H1 (cell line): Measurements from ENCODE around the gene HSPD1. TPM values are rescaled to one million over a fixed set of nuclear protein-coding genes. Genes with fewer than 3 reads are reported as not detected.

Experiments
- CTCF ChIA-PET: fragments of 300-600 bp; sonication (Branson Sonifier 250); formaldehyde crosslinking; loops from one replicate; lab custom pipeline; 2021; ENCODE audit not compliant: partially characterized antibody; lab: Charles Lee
- POLR2A ChIA-PET: fragments of 300-600 bp; sonication (Branson Sonifier 250); formaldehyde crosslinking; loops from one replicate; lab custom pipeline; 2021; ENCODE audit warnings: inconsistent platforms; ENCODE audit not compliant: partially characterized antibody; lab: Charles Lee
- DNase-seq, 2 experiments: peaks; one replicate each; pipeline versions ENCODE4 v3.0.0 to v3.0.0-alpha.2; 2010 to 2022; ENCODE audit warnings: low spot score in 2 of 2, low read depth in 1 of 2, mixed read lengths in 1 of 2
- FAIRE-seq: peaks from 2 replicates; lab custom pipeline; 2011; peaks lifted over from hg19 to GRCh38; lab: Jason Lieb, UNC
- H2AFZ ChIP-seq: 2 replicates; pipeline ENCODE4 v1.8.1; 2012; ENCODE audit warnings: low read length, inconsistent platforms
- H2AK5ac ChIP-seq: 2 replicates; pipeline ENCODE4 v1.6.1; 2013; ENCODE audit warnings: low read depth, low read length
- H2BK120ac ChIP-seq: replicated peaks from 2 replicates; pipeline ENCODE3; 2013; ENCODE audit warnings: low read depth, low read length, inconsistent platforms
- H2BK12ac ChIP-seq: 2 replicates; pipeline ENCODE4 v1.6.1; 2013; ENCODE audit warnings: low read depth, low read length
- H2BK15ac ChIP-seq: 2 replicates; pipeline ENCODE4 v1.6.1; 2013; ENCODE audit warnings: low read length
- H2BK20ac ChIP-seq: 2 replicates; pipeline ENCODE4 v1.6.1; 2013; ENCODE audit warnings: low read length
- H2BK5ac ChIP-seq: 2 replicates; pipeline ENCODE4 v1.6.1; 2013; ENCODE audit warnings: low read depth, low read length
- H3K14ac ChIP-seq: 2 replicates; pipeline ENCODE4 v1.6.1; 2013; ENCODE audit warnings: inconsistent platforms; ENCODE audit not compliant: insufficient read length
- H3K18ac ChIP-seq: 2 replicates; pipeline ENCODE4 v1.6.1; 2013; ENCODE audit warnings: low read length; ENCODE audit errors: extremely low read depth
- H3K23ac ChIP-seq: 2 replicates; pipeline ENCODE4 v1.6.1; 2013; ENCODE audit warnings: inconsistent platforms; ENCODE audit not compliant: insufficient read length
- H3K23me2 ChIP-seq: 2 replicates; pipeline ENCODE4 v1.6.1; 2013; ENCODE audit warnings: low read depth, low read length
- H3K27ac ChIP-seq: 2 replicates; pipeline ENCODE4 v1.6.1; 2011; ENCODE audit warnings: low read depth, low read length, inconsistent platforms
- H3K27me3 ChIP-seq, 4 experiments: replicated peaks in 1 of 4; 1 replicate in 1 of 4; 2 replicates in 3 of 4; pipeline versions ENCODE4 v1.6.1 to v1.8.1; 2011 to 2013; ENCODE audit warnings: low read length in 3 of 4, mild to moderate bottlenecking in 3 of 4, inconsistent platforms in 2 of 4, mixed read lengths in 2 of 4, moderate library complexity in 1 of 4; ENCODE audit not compliant: control insufficient read depth in 3 of 4, insufficient read depth in 3 of 4; ENCODE audit errors: extremely low read depth in 1 of 4
- H3K36me3 ChIP-seq, 4 experiments: 2 replicates each; pipeline versions ENCODE4 v1.6.1 to v1.8.1; 2011 to 2013; ENCODE audit warnings: mild to moderate bottlenecking in 4 of 4, low read length in 3 of 4, moderate library complexity in 2 of 4, control low read depth in 1 of 4, inconsistent platforms in 1 of 4; ENCODE audit not compliant: insufficient read depth in 4 of 4, control insufficient read depth in 2 of 4
- H3K4ac ChIP-seq: replicated peaks from 2 replicates; pipeline ENCODE3; 2013; ENCODE audit warnings: low read length, low read depth, mixed read lengths, inconsistent platforms; ENCODE audit not compliant: insufficient read length
- H3K4me1 ChIP-seq, 4 experiments: replicated peaks in 1 of 4; 1 replicate in 1 of 4; 2 replicates in 3 of 4; pipeline versions ENCODE4 v1.6.1 to v1.8.1; 2011 to 2013; ENCODE audit warnings: low read length in 3 of 4, inconsistent platforms in 2 of 4, mixed read lengths in 1 of 4; ENCODE audit not compliant: insufficient read depth in 4 of 4, control insufficient read depth in 3 of 4
- H3K4me2 ChIP-seq, 2 experiments: 2 replicates each; pipeline versions ENCODE4 v1.6.1 to v1.8.1; 2011 to 2013; ENCODE audit warnings: low read depth in 2 of 2, low read length in 2 of 2, control low read depth in 1 of 2, inconsistent platforms in 1 of 2, mild to moderate bottlenecking in 1 of 2; ENCODE audit not compliant: insufficient read depth in 1 of 2
- H3K4me3 ChIP-seq, 4 experiments: fragments of 200-600, 300-600 bp in 1 of 4; sonication (generic), shearing (Covaris generic), sonication (Bioruptor Twin) in 1 of 4; 2 replicates each; pipeline versions ENCODE4 v1.5.1 to v1.8.1; 2011 to 2016; ENCODE audit warnings: low read length in 4 of 4, low read depth in 3 of 4, control low read depth in 2 of 4, inconsistent platforms in 2 of 4, mild to moderate bottlenecking in 2 of 4, mixed read lengths in 1 of 4, moderate library complexity in 1 of 4; ENCODE audit not compliant: insufficient read depth in 2 of 4; ENCODE audit errors: extremely low read depth in 1 of 4
- H3K56ac ChIP-seq: replicated peaks from 2 replicates; pipeline ENCODE3; 2013; ENCODE audit warnings: low read depth, mild to moderate bottlenecking, mixed read lengths, low read length, inconsistent platforms; ENCODE audit not compliant: insufficient read length
- H3K79me1 ChIP-seq: 2 replicates; pipeline ENCODE4 v1.6.1; 2013; ENCODE audit warnings: low read depth, low read length, control low read depth
- H3K79me2 ChIP-seq, 2 experiments: 2 replicates each; pipeline versions ENCODE4 v1.6.1 to v1.8.1; 2012 to 2013; ENCODE audit warnings: low read length in 2 of 2, mild to moderate bottlenecking in 2 of 2, inconsistent platforms in 1 of 2; ENCODE audit not compliant: insufficient read depth in 2 of 2, control insufficient read depth in 1 of 2
- H3K9ac ChIP-seq, 4 experiments: replicated peaks in 1 of 4; 1 replicate in 1 of 4; 2 replicates in 3 of 4; pipeline versions ENCODE4 v1.6.1 to v1.8.1; 2011 to 2013; ENCODE audit warnings: low read depth in 3 of 4, low read length in 3 of 4, control low read depth in 2 of 4, mild to moderate bottlenecking in 2 of 4, moderate library complexity in 2 of 4, inconsistent platforms in 1 of 4; ENCODE audit errors: extremely low read depth in 1 of 4
- H3K9me3 ChIP-seq, 2 experiments: 2 replicates each; pipeline versions ENCODE4 v1.6.1 to v1.8.1; 2012 to 2013; ENCODE audit warnings: mild to moderate bottlenecking in 2 of 2, moderate library complexity in 2 of 2, control low read depth in 1 of 2, inconsistent platforms in 1 of 2, low read depth in 1 of 2, low read length in 1 of 2, mixed read lengths in 1 of 2; ENCODE audit not compliant: insufficient read depth in 2 of 2
- H4K20me1 ChIP-seq, 2 experiments: replicated peaks in 1 of 2; 2 replicates each; pipeline versions ENCODE3 to v1.8.1; 2011 to 2013; ENCODE audit warnings: inconsistent platforms in 2 of 2, low read length in 2 of 2, mild to moderate bottlenecking in 1 of 2; ENCODE audit not compliant: insufficient read depth in 2 of 2, control insufficient read depth in 1 of 2
- H4K5ac ChIP-seq: 2 replicates; pipeline ENCODE4 v1.6.1; 2013; ENCODE audit warnings: low read length, low read depth, mixed read lengths, inconsistent platforms; ENCODE audit not compliant: insufficient read length
- H4K8ac ChIP-seq: 2 replicates; pipeline ENCODE4 v1.8.0; 2013; ENCODE audit warnings: mild to moderate bottlenecking, moderate library complexity, low read length, inconsistent platforms; ENCODE audit not compliant: insufficient read depth; ENCODE audit errors: extremely low read depth
- H4K91ac ChIP-seq: replicated peaks from 2 replicates; pipeline ENCODE3; 2013; ENCODE audit warnings: low read length, mixed read lengths, inconsistent platforms; ENCODE audit not compliant: insufficient read length
- BCL11A ChIP-seq, 2 experiments: IDR thresholded peaks; one replicate each; pipeline ENCODE4 v1.6.1; 2011; ENCODE audit warnings: low read depth in 2 of 2, low read length in 2 of 2, mild to moderate bottlenecking in 2 of 2
- CTCF ChIP-seq, 3 experiments: IDR thresholded peaks; 1 replicate in 2 of 3; 2 replicates in 1 of 3; pipeline versions ENCODE4 v1.5.1 to v1.6.1; 2011; ENCODE audit warnings: low read length in 3 of 3, mild to moderate bottlenecking in 3 of 3, inconsistent platforms in 2 of 3, low read depth in 1 of 3, moderate library complexity in 1 of 3; ENCODE audit not compliant: insufficient read depth in 1 of 3; ENCODE audit errors: control extremely low read depth in 1 of 3
- RBBP5 ChIP-seq: IDR thresholded peaks from 2 replicates; pipeline ENCODE4 v1.7.1; 2012; ENCODE audit warnings: low read depth, mild to moderate bottlenecking, inconsistent platforms, low read length, moderate library complexity, borderline replicate concordance
- RXRA ChIP-seq: IDR thresholded peaks from 2 replicates; pipeline ENCODE4 v1.6.1; 2011; ENCODE audit warnings: low read depth, mild to moderate bottlenecking, low read length, moderate library complexity; ENCODE audit not compliant: insufficient read depth
- SIN3A ChIP-seq, 2 experiments: IDR thresholded peaks in 1 of 2; conservative IDR thresholded peaks in 1 of 2; 2 replicates each; pipeline ENCODE4 v1.6.1; 2011 to 2012; ENCODE audit warnings: low read length in 2 of 2, improper control_type of control experiment in 1 of 2, low read depth in 1 of 2, mild to moderate bottlenecking in 1 of 2
- SUZ12 ChIP-seq: fragments of 200-600 bp; sonication (generic); IDR thresholded peaks from 2 replicates; pipeline ENCODE4 v1.6.1; 2012; ENCODE audit warnings: mild to moderate bottlenecking, inconsistent platforms, low read length, moderate library complexity, mixed read lengths
- TAF1 ChIP-seq: IDR thresholded peaks from 2 replicates; pipeline ENCODE4 v1.6.1; 2011; ENCODE audit warnings: mild to moderate bottlenecking, low read depth, low read length
- WGBS, 2 experiments: shearing (Covaris generic) in 1 of 2; methylation state at CpG; one replicate each; pipeline versions ENCODE4 v1.1.6 to v1.1.7; 2013 to 2015; ENCODE audit warnings: low lambda C conversion rate in 2 of 2, mixed read lengths in 2 of 2, inconsistent platforms in 1 of 2, low coverage in 1 of 2, missing lambda C conversion rate in 1 of 2; ENCODE audit not compliant: insufficient replicate concordance in 2 of 2, insufficient coverage in 1 of 2, insufficient read length in 1 of 2; ENCODE audit errors: extremely low coverage in 1 of 2, missing lambda C conversion rate in 1 of 2; 5-methylcytosine and 5-hydroxymethylcytosine counted together
- polyA plus RNA-seq, 7 experiments: library from polyadenylated mRNA; depleted of rRNA in 3 of 7; stranded (reverse) in 5 of 7; unstranded in 2 of 7; fragments of >200 nt in 5 of 7; fragments of 200-250 nt in 2 of 7; gene quantifications; 1 replicate in 5 of 7; 2 replicates in 1 of 7; 4 replicates in 1 of 7; pipeline versions ENCODE4 v1.2.1 to v1.2.3, GENCODE V29; 2011 to 2013; ENCODE audit warnings: missing spikeins in 2 of 7, mixed read lengths in 2 of 7
- total RNA-seq: library from RNA; stranded (reverse); fragmentation: NEBNext Ultra II Directional; extraction: Animal tissue kit (Norgen Biotek cat#: 25700); gene quantifications from 2 replicates; pipeline ENCODE4 v1.2.1, GENCODE V29; 2021

Gene HSPD1
- total and polyA plus RNA-seq, 2 of the 8 experiments (the other 6 are each of a cell fraction or from before 2014, with no cell fraction given) = 221 to 1,108 TPM

- 1% methylated on average over 70 of the region's 70 CpGs; no CpG with 5 or more reads in 1 of the 2 experiments for WGBS, 2 experiments
- peak; percentile 45 for FAIRE-seq
- Histone ChIP-seq H3K4me2 (peak within 1 kb of the TSS; percentile 73 to 86), H3K4ac (no peak within 1 kb of the TSS), H3K23me2 (peaks cover 3% of the 10 kb centered on the region), H3K23ac (no peak within 1 kb of the TSS), H2AK5ac (no peak within 1 kb of the TSS), H3K4me3 (peak within 1 kb of the TSS; percentile 87 to 97 (median 93)), H3K36me3 (no peaks in the 10 kb centered on the region), H2BK12ac (peak within 1 kb of the TSS; percentile 78; the same call in 1 of the 2 replicates), H2BK20ac (no peak within 1 kb of the TSS), H3K9ac (peak within 1 kb of the TSS in 3 of 4 experiments; percentile 89 to 92 (median 90); a peak in 6 of 7 replicates), H2AFZ (peak within 1 kb of the TSS; percentile 92), H3K4me1 (peaks cover 0 to 5% (median 0%) of the 10 kb centered on the region in 4 experiments; a peak in 2 of 7 replicates), H3K27me3 (no peaks in the 10 kb centered on the region), H4K20me1 (peaks cover 0 to 4% of the 10 kb centered on the region in 2 experiments), H3K27ac (peak within 1 kb of the TSS; percentile 87), H2BK5ac (peak within 1 kb of the TSS; percentile 86; the same call in 1 of the 2 replicates), H3K18ac (peak within 1 kb of the TSS; percentile 64), H3K14ac (no peak within 1 kb of the TSS), H3K9me3 (peaks cover 0 to 3% of the 10 kb centered on the region in 2 experiments; a peak in 1 of 4 replicates), H3K79me2 (peaks cover 16 to 36% of the 10 kb centered on the region in 2 experiments), H4K8ac (peak within 1 kb of the TSS; percentile 91), H2BK120ac (no peak within 1 kb of the TSS), H2BK15ac (no peak within 1 kb of the TSS), H4K5ac (peak within 1 kb of the TSS; percentile 61), H4K91ac (peak within 1 kb of the TSS; percentile 36), H3K56ac (peak within 1 kb of the TSS; percentile 60), H3K79me1 (peaks cover 4% of the 10 kb centered on the region)
- CTCF ChIA-PET = interaction anchor here (0.6 to 1.6 kb wide), 5 partner anchors 9 to 248 kb away, joined by 3 to 4 read pairs (median 3); partner anchors contain the start of gene SF3B1
- POLR2A ChIA-PET = interaction anchor here (0.8 to 4.8 kb wide), 11 partner anchors 13 to 82 kb away, joined by 3 to 40 read pairs (median 4); partner anchors contain the start of genes HSPD1, HSPE1 and SF3B1
- DNase-seq = peak; percentile 96 to 99
- TF ChIP-seq RBBP5 = peak; percentile 94
- no peak for TF ChIP-seq BCL11A (IDR thresholded peaks at IDR 0.05; ENCODE audit: low read depth in 2 of 2, low read length in 2 of 2)
- peak; percentile 7 to 83; a peak in 2 of 4 replicates for TF ChIP-seq SIN3A (conservative IDR thresholded peaks at IDR 0.05 in 1 of 2, IDR thresholded peaks at IDR 0.05 in 1 of 2; ENCODE audit: low read depth in 1 of 2, low read length in 2 of 2)
- TF ChIP-seq TAF1 = no peak; the same call in 1 of the 2 replicates
- no peak for TF ChIP-seq SUZ12
- TF ChIP-seq CTCF (IDR thresholded peaks at IDR 0.05; ENCODE audit: control extremely low read depth in 1 of 3, insufficient read depth in 1 of 3, low read depth in 1 of 3, low read length in 3 of 3) = peak; percentile 0 to 23 (median 20); a peak in 2 of 4 replicates
- no peak for TF ChIP-seq RXRA
These were observed 46.3 kb downstream of the HSPD1 start, which contains the start of gene COQ10B for GRCh38 chr2:197453123-197453913. COQ10B (plus strand) TSS chr2:197453552; CDS start chr2:197453561, 9 bp downstream.
